Mucosa of rectum (tissue), 2 donors: ENCODE measurements around the gene KLHL26.

Source experiments
- H3K27ac ChIP-seq, 2 donors: one replicate each; pipeline ENCODE4 v1.7.0; 2013; ENCODE audit warnings: inconsistent platforms in 2 of 2, low read depth in 2 of 2, low read length in 2 of 2
- H3K27me3 ChIP-seq, 2 donors: one replicate each; pipeline ENCODE4 v1.7.0; 2013; ENCODE audit warnings: low read length in 2 of 2; ENCODE audit not compliant: control insufficient read depth in 2 of 2, insufficient read depth in 2 of 2
- H3K36me3 ChIP-seq, 2 donors: one replicate each; pipeline ENCODE4 v1.7.0; 2013; ENCODE audit warnings: low read length in 2 of 2; ENCODE audit not compliant: control insufficient read depth in 2 of 2, insufficient read depth in 2 of 2
- H3K4me1 ChIP-seq, 2 donors: one replicate each; pipeline ENCODE4 v1.7.0; 2013; ENCODE audit warnings: low read length in 2 of 2, mild to moderate bottlenecking in 1 of 2; ENCODE audit not compliant: control insufficient read depth in 2 of 2, insufficient read depth in 2 of 2
- H3K4me3 ChIP-seq, 2 donors: one replicate each; pipeline ENCODE4 v1.7.0; 2013; ENCODE audit warnings: low read length in 2 of 2
- H3K9ac ChIP-seq, 2 donors: one replicate each; pipeline ENCODE4 v1.7.0; 2013; ENCODE audit warnings: low read length in 2 of 2, low read depth in 1 of 2, mild to moderate bottlenecking in 1 of 2
- H3K9me3 ChIP-seq, 2 donors: one replicate each; pipeline ENCODE4 v1.7.0; 2013; ENCODE audit warnings: low read length in 2 of 2; ENCODE audit not compliant: control insufficient read depth in 2 of 2
- donor health status: healthy.
- donor health status: Normal muscosa, but diverticular disease.

The KLHL26 gene

DNA sequence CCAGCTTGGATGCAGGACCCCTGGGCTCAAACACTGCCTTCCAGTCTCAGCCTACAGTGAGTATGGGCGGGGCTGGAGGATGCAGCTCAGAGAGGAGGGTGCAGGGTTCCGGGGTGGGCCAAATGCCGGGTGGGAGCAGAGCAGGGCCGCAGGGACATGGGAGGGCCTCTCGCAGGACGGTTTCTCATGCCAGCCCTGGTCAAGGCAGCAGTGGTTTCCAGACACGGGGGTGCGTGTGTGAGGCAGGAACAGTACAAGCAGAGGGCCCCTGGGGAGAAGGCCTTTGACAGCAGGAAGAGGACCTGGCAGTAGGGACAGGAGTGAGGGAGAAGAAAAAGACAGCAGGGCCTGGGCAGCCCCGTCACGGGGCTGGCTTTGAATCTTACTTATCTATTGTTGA is 80.8 kb downstream of the KLHL26 start:
- H3K4me1 ChIP-seq, result no peaks in the 10 kb centered on the region
- no peaks in the 10 kb centered on the region for H3K9me3 ChIP-seq
- no peaks in the 10 kb centered on the region for H3K27me3 ChIP-seq
- no peak overlapping the region for H3K9ac ChIP-seq
- H3K36me3 ChIP-seq, result no peaks in the 10 kb centered on the region
- H3K4me3 ChIP-seq, result no peak overlapping the region
- no peak overlapping the region for H3K27ac ChIP-seq

DNA sequence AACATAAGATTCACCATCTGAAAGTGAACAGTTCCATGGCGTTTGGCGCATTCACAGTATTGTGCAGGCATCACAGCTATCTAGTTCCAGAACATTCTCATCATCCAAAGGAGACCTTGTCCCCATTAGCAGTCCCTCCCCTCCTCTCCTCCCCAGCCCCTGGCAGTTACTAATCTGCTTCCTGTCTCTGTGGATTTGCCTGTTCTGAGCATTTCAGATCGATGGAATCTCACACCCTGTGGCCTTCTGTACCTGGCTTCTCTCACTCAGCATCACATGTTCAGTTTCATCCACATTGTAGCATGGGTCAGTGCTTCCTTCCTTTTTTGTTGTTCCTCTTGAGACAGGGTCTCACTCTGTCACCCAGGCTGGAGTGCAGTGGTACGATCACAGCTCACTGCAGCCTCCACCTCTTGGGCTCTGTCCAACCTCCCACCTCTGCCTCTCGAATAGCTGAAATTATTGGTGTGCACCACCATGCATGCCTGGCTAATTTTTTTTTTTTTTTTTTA is 81.2 kb downstream of the KLHL26 start:
- Histone ChIP-seq H3K4me1 (no peaks in the 10 kb centered on the region), H3K9me3 (no peaks in the 10 kb centered on the region), H3K36me3 (no peaks in the 10 kb centered on the region), H3K27ac (no peak overlapping the region), H3K27me3 (no peaks in the 10 kb centered on the region), H3K4me3 (no peak overlapping the region), H3K9ac (no peak overlapping the region)

DNA sequence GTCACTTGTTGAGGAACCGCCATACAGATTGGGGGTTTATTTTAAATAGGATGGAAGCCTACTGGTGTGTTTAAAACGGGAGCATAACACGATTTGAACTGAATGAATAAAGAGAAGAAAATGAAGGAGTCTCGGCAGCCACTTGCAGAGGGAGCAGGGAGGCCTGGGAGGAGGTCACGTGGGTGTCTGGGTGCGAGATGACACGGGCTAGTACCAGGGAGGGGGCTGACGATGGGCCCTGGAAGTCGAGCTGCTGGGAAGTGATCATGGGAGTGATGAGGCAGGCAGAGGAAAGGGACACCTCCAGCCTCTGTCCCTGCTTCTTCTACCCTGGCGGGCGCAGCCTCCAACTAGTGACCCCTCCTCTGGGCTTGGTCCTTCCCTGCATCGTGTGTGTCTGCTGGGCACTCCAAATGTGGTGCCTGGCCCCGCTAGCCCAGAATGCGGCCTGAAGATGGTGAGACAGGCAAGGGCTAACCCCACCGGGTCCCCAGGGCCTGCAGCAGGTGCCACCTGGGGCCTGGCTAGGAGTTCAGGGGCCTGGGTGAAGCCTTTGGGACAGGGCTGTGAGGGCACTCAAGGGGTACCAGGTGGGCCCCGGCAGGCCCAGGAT is 82.1 kb downstream of the KLHL26 start:
- Histone ChIP-seq H3K4me1 (no peaks in the 10 kb centered on the region), H3K4me3 (no peak overlapping the region), H3K27me3 (no peaks in the 10 kb centered on the region), H3K9ac (no peak overlapping the region), H3K36me3 (no peaks in the 10 kb centered on the region), H3K9me3 (no peaks in the 10 kb centered on the region), H3K27ac (no peak overlapping the region)

GRCh38 chr19:18719541-18719940 is 82.7 kb downstream of the KLHL26 start:
- H3K36me3 ChIP-seq, result no peaks in the 10 kb centered on the region
- H3K4me1 ChIP-seq, result no peaks in the 10 kb centered on the region
- H3K9me3 ChIP-seq, result no peaks in the 10 kb centered on the region
- no peaks in the 10 kb centered on the region for H3K27me3 ChIP-seq
- H3K4me3 ChIP-seq, result no peak overlapping the region
- no peak overlapping the region for H3K9ac ChIP-seq
- no peak overlapping the region for H3K27ac ChIP-seq
